HUDEP-2 (cell line): ENCODE measurements around the gene TSPOAP1.
A peak's percentile ranks its signal among the peaks of the same experiment; 100 is the strongest.
"Not testable (repeated sequence)": the region's sequence is repeated elsewhere in the genome, so short reads cannot be mapped to it uniquely, and the experiment has no call there.

Experiments used
- DNase-seq, 76 experiments: peaks; one replicate each; lab custom pipeline; 2025; ENCODE audit not compliant: unreplicated experiment in 76 of 76; lab: John Stamatoyannopoulos, UW

The TSPOAP1 gene

DNA sequence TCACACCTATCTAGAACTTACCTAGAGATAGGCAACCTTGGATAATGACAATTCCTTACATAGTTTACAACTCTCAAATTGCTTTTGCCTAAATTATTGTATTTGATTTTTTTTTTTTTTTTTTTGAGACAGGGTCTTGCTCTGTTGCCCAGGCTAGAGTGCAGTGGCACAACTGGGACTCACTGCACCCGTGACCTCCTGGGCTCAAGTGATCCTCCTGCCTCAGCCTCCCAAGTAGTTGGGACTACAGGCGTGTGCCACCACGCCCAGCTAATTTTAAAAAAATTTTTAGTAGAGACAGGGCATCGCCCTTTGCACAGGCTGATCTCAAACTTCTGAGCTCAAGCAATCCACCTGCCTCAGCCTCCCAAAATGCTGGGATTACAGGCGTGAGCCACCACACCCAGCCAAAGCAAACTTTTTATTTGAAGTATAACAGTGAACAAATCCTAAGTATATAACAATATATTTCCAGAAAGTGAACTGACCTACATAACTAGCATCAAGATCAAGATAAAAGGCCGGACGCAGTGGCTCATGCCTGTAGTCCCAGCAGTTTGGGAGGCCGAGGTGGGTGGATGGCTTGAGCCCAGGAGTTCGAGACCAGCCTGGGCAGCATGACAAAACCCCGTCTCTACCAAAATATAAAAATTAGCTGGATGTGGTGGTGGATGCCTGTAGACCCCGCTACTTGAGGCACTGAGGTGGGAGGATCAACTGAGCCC is 12.7 kb upstream of the TSPOAP1 start:
- not testable (repeated sequence) for DNase-seq

DNA sequence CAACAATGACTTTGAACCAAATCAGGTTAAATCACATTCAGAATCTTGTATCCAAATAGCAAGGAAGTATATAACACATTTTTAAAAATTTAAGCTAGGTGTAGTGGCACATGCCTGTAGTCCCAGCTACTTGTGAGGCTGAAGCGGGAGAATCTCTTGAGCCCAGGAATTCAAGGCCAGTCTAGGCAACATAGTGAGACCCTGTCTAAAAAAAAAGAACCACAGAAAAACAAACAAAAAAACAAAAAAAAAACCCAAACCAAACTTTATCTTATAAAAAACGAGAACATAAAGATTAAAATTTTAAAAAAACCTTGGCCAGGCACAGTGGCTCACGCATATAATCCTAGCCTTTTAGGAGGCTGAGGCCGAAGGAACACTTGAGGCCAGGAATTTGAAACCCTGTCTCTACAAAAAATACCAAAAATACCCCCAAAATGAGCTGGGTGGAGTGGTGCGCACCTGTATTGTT is 11.8 kb upstream of the TSPOAP1 start:
- no peak for DNase-seq

DNA sequence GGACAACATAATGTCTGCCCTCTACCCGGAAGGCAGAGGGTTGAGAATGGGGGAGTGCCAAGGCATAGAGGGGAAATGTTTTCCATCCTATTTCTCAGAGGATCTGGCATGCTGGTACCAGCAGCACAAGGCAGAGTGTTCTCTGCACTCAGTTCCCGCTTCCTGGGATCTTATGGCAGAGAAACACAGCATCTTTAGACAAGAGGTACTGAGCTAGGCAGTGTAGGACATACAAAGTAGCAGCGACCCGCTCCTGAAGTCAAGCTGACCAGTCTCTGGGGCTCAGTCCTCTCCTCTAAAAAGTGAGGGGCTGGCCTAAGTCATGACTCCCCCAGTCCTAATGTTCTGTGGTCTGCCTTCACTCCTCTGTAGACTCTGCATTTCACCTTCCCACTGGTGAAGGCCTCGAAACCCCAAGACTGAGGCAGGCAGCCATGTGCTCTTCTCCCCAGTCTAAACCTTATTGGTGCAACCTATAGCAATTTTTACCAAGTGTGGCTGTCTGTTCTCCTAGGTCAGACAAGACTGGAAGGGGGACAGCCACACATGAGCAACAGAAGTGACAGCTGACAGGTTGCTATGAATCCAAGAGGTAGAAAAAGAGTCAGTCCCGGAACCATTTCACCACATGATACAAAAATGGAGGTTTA is 11.3 kb upstream of the TSPOAP1 start:
- DNase-seq = peak in 11 of 76 experiments; percentile 15 to 70 (median 37)

DNA sequence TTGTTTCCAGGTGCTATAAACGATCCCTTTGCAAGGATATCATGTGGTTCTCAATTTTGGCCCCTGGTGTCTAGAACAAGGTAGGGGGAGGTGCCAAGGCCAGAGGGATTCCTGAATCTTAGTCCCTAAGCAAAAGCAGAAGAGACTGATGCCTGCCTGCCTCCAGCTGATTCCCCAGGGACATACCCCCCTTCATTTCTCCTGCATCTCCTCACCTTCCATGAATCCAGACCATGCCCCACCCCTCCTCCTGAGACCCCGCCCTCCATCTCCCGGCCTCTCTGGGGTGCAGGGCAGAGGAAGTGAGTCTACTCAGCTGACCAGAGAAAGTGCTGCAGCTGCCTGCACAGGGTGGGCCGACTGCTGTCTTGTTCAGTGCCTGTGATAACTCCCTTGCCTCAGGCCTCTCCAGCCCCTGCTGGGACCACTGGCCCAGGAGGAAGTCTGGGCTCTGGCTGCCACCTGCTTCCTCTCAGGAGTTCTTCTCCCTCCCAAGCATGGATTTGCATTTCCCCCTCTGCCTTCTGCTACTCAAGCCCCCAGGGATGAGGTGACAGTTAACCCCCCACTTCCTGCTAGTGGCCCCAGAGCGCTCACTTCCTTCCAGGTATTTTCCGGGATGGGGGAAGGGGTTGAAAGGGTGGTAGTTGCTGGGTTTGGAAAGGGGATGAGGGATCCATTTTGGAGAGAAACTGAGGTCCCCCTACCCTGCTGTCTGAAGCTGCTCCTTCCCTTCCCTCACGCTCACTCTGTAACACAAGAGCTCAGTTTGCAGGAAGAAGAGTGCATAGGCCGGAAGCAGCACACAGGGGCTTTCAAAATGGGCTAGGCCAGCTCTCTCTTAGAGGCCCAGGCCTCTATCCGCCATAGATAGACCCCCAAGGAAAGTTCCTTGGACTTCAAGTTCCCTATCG is 10.5 kb upstream of the TSPOAP1 start:
- DNase-seq = peak in 64 of 76 experiments; percentile 13 to 85 (median 62)

GRCh38 chr17:58338454-58338840 is 9.9 kb upstream of the TSPOAP1 start:
- peak in 4 of 76 experiments; percentile 43 to 67 (median 58) for DNase-seq

GRCh38 chr17:58337600-58338453 is 9.2 kb upstream of the TSPOAP1 start:
- peak in 72 of 76 experiments; percentile 40 to 96 (median 84) for DNase-seq

DNA sequence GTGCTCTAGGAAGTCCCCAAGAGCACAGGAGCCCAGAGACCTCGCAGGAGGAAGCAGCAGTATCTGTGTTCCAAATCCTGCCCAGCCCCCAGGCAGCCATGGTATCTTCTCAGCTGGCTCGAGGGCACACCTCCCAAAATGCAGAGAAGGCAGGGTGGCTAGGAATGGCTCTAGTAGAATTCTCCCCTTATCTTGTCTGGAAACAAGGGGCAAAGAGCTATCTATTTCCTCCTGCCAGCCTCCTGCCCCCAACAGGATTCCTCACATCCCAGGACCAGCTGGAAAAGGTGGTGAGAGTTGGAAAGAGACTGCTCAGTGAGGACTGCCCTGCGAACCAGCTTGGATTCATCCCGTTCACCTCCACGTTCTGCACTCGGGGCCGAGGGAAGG is 8.6 kb upstream of the TSPOAP1 start:
- DNase-seq = peak in 60 of 76 experiments; percentile 22 to 78 (median 55)

- DNase-seq = peak in 16 of 76 experiments; percentile 16 to 56 (median 44)
Measured at GRCh38 chr17:58336456-58337209, 8.0 kb upstream of the TSPOAP1 start.

DNA sequence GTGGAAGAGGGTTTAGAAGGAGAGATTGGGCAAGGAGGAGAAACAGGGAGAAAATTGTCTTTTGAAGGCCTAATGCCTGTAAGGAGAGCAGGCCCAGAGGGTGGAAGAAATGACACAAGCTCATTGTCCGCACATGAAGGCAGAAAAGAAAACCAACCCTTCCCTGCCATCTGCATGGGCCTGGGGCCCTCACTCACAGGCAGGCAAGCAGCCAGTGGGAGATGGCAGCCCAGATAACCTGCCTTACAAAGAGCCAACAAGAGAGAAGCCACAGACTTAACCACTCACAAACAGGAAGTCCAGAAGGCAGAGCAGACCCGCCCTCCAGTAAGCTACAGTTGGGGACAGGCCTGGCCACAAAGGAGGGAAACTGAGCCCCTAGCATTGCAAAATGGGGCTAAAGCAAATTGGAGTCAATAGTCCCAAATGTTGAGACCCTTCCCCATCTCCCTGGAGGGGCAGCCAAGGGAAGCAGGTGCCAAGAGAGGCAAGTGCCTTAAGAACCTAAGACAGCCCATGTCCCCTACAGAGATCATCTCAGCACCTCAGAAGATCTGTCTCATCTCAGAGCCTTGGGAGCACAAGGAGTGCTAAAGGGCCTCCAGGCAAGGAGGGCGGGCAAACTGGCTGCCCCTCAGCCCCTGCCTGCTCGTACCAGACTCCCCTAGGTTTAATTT is 7.3 kb upstream of the TSPOAP1 start:
- DNase-seq = peak in 72 of 76 experiments; percentile 51 to 94 (median 80)

GRCh38 chr17:58335061-58335731 is 6.6 kb upstream of the TSPOAP1 start:
- DNase-seq = peak in 37 of 76 experiments; percentile 6 to 67 (median 44)

GRCh38 chr17:58334661-58335060 is 6.1 kb upstream of the TSPOAP1 start:
- peak in 1 of 76 experiments; percentile 7 for DNase-seq

- no peak for DNase-seq
Measured at GRCh38 chr17:58334256-58334655, 5.7 kb upstream of the TSPOAP1 start.

DNA sequence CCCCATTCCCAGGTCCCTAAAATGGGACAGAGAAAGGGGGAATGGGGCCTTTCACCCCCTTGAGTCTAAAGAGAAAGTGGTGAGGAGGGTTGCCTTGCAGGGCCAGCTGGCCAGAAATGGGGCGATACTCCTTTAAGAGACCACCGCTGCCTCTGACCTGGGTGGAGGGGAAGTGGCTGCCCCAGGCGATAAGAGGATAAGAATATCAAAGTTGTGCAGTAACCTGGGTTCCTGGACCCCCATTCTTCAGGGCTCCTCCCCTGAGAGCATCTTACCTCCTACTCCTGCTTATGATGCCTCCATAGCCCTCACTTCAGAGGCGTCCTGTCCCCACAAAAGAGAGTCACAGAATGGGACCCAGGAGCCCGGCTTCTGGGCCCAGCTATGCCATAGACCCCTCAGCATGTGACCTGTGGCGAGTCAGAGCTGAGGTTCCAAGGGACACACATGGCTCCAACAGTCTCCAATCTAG is 5.2 kb upstream of the TSPOAP1 start:
- DNase-seq = peak in 11 of 76 experiments; percentile 11 to 59 (median 23)

DNA sequence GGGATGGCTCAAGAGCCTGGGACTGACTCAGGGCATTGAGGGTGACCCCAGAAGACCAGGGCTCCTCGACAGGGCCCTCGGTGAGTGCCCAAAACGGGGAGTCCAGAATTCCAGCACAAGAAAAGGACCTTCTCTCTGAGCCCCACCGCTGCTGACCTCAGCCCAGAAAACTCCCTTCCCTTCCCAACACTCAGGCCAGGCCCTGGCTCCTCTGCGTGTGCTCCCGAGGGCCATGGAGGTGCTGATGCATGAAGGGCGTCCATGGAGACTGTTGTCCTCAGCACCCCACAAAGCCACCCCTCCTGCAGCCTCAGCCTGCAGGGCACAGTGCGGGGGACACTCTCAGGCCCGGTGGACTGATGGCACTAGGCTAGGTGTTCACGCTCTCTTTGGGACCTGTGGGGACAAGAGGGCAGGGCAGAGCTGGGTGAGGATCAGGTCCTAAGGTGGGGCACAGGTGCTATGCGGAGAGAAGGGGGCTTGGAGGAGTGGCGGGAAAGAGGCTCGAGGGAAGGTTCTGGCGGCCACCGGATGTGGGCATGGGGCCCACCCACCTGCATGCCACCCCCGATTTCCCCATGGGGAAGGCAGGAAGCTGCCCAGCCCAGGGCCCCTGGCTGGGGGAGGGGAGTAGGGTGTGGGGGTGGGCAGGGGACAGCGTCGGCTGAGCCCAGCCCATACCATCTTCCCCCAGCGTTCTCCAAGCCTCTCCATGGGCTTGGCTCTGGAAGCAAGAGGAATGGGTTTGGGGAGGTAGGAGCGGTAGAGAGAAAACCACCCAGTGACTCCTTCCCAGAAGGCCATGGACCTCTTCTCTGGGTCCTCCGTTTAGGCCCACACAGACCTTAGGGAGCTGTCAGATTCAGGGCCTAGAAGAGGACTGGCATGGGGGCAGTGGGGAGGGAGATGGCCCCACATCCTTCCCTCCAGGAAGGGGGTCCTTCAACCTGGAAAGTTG is 4.5 kb upstream of the TSPOAP1 start:
- DNase-seq = peak in 39 of 76 experiments; percentile 19 to 77 (median 51)

DNA sequence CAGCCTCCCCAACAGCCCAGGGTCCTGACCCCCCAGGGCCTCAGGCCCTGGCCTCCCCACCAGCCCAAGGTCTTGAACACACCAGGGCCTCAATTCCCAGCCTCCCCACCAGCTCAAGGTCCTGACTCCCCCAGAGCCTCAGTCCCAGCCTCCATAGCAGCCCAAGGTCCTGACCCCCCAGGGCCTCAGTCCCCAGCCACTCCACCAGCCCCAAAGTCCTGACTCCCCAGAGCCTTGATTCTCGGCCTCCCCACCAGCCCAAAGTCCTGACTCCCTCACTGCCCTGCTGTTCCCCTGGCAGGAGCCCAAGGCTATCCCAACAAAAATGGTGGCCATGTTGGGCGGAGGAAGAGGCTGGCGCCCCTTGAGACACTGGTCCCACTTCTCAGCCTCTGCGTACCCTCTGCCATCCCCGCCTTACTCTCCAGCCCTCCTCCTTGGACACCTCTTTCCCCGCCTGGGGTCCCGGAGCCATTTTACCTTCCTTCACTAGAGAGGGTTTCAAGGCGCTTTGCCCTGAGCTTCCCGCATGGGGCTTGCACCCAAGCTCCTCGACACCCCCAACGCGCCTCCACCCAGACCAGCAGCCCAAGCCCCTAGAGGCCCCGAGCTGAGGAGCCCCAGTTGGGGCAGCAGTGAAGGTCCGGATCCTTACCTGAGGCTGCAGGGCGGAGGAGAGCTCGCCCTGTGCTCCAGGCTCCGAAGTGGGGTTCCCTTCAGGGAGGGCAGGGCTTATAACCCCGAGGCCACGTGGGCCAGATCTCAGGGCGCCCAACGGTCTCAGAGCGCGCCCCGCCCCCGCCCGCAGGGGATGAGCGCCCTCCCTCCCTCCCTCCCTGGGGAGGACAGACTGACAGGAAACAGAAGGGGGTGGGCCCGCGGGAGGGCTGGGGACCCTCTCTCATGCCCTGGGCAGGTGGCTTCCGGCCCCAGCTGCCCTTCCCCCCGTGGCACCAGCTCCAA is 3.5 kb upstream of the TSPOAP1 start:
- DNase-seq = peak in 73 of 76 experiments; percentile 33 to 94 (median 87)
